Mesenchymal stem cell (in vitro differentiated cells and primary cell): ENCODE data around the gene LRRC75A.
A peak's percentile ranks its signal among the peaks of the same experiment; 100 is the strongest.

Source experiments
- DNase-seq: peaks from one replicate; pipeline ENCODE4 v3.0.0-alpha.2; 2013
- H2AFZ ChIP-seq: one replicate; pipeline ENCODE4 v1.6.1; 2013; ENCODE audit warnings: low read depth, mild to moderate bottlenecking, control low read depth, inconsistent platforms, low read length, moderate library complexity
- H2AK5ac ChIP-seq: 2 replicates; pipeline ENCODE4 v1.6.1; 2013; ENCODE audit warnings: low read length, moderate library complexity, mild to moderate bottlenecking, inconsistent platforms; ENCODE audit not compliant: severe bottlenecking
- H2BK120ac ChIP-seq: one replicate; pipeline ENCODE4 v1.6.1; 2013; ENCODE audit warnings: low read depth, mild to moderate bottlenecking, inconsistent platforms, low read length, moderate library complexity
- H2BK12ac ChIP-seq, 2 experiments: one replicate each; pipeline ENCODE4 v1.6.1; 2013; ENCODE audit warnings: inconsistent platforms in 2 of 2, low read length in 2 of 2, mild to moderate bottlenecking in 2 of 2, moderate library complexity in 2 of 2, control low read depth in 1 of 2
- H2BK15ac ChIP-seq: one replicate; pipeline ENCODE4 v1.6.1; 2013; ENCODE audit warnings: mild to moderate bottlenecking, low read depth, inconsistent platforms; ENCODE audit not compliant: poor library complexity, severe bottlenecking
- H2BK5ac ChIP-seq: 2 replicates; pipeline ENCODE4 v1.6.1; 2013; ENCODE audit warnings: low read depth, mild to moderate bottlenecking, low read length, control low read depth, inconsistent platforms; ENCODE audit not compliant: poor library complexity, severe bottlenecking
- H3K14ac ChIP-seq, 2 experiments: one replicate each; pipeline ENCODE4 v1.6.1; 2013; ENCODE audit warnings: inconsistent platforms in 2 of 2, low read length in 2 of 2, control low read depth in 1 of 2, mild to moderate bottlenecking in 1 of 2, moderate library complexity in 1 of 2
- H3K18ac ChIP-seq, 2 experiments: one replicate each; pipeline ENCODE4 v1.6.1; 2013; ENCODE audit warnings: inconsistent platforms in 2 of 2, low read length in 2 of 2, control low read depth in 1 of 2, low read depth in 1 of 2, mild to moderate bottlenecking in 1 of 2
- H3K23ac ChIP-seq, 2 experiments: one replicate each; pipeline ENCODE4 v1.6.1; 2013; ENCODE audit warnings: inconsistent platforms in 2 of 2, low read length in 2 of 2, mild to moderate bottlenecking in 2 of 2, moderate library complexity in 2 of 2, control low read depth in 1 of 2
- H3K27ac ChIP-seq: 2 replicates; pipeline ENCODE4 v1.5.1; 2013; ENCODE audit warnings: mild to moderate bottlenecking, moderate library complexity, low read length, control low read depth, inconsistent platforms; ENCODE audit not compliant: poor library complexity, severe bottlenecking
- H3K27me3 ChIP-seq, 2 experiments: 2 replicates each; pipeline versions ENCODE4 v1.6.1 to v1.7.0; 2013; ENCODE audit warnings: low read length in 2 of 2, mild to moderate bottlenecking in 2 of 2, moderate library complexity in 2 of 2, control low read depth in 1 of 2, inconsistent platforms in 1 of 2; ENCODE audit not compliant: control insufficient read depth in 1 of 2, insufficient read depth in 1 of 2
- H3K36me3 ChIP-seq, 2 experiments: 2 replicates each; pipeline versions ENCODE4 v1.6.1 to v1.7.0; 2013; ENCODE audit warnings: low read length in 2 of 2, control low read depth in 1 of 2, inconsistent platforms in 1 of 2, low read depth in 1 of 2, mild to moderate bottlenecking in 1 of 2; ENCODE audit not compliant: insufficient read depth in 2 of 2, control insufficient read depth in 1 of 2
- H3K4ac ChIP-seq, 2 experiments: one replicate each; pipeline ENCODE4 v1.6.1; 2013; ENCODE audit warnings: inconsistent platforms in 2 of 2, low read length in 2 of 2, mild to moderate bottlenecking in 2 of 2, moderate library complexity in 2 of 2, control low read depth in 1 of 2, low read depth in 1 of 2
- H3K4me1 ChIP-seq: 2 replicates; pipeline ENCODE4 v1.6.1; 2013; ENCODE audit warnings: low read depth, low read length, control low read depth; ENCODE audit not compliant: control insufficient read depth, insufficient read depth
- H3K4me2 ChIP-seq: 2 replicates; pipeline ENCODE4 v1.6.1; 2013; ENCODE audit warnings: low read length, mild to moderate bottlenecking, inconsistent platforms; ENCODE audit not compliant: poor library complexity, severe bottlenecking
- H3K4me3 ChIP-seq, 2 experiments: 2 replicates each; pipeline versions ENCODE4 v1.5.1 to v1.7.0; 2013; ENCODE audit warnings: low read length in 2 of 2, mild to moderate bottlenecking in 2 of 2, control low read depth in 1 of 2, low read depth in 1 of 2; ENCODE audit not compliant: insufficient read depth in 1 of 2
- H3K79me1 ChIP-seq: replicated peaks from 2 replicates; pipeline ENCODE4 v1.6.1; 2013; ENCODE audit warnings: mild to moderate bottlenecking, control low read depth, low read length, inconsistent platforms; ENCODE audit not compliant: poor library complexity, severe bottlenecking
- H3K9ac ChIP-seq: 2 replicates; pipeline ENCODE4 v1.7.0; 2013; ENCODE audit warnings: mild to moderate bottlenecking, low read length, moderate library complexity
- H3K9me3 ChIP-seq: 2 replicates; pipeline ENCODE4 v1.7.0; 2013; ENCODE audit warnings: mild to moderate bottlenecking, low read length; ENCODE audit not compliant: control insufficient read depth
- H4K8ac ChIP-seq: one replicate; pipeline ENCODE4 v1.6.1; 2013; ENCODE audit warnings: inconsistent platforms, mild to moderate bottlenecking, low read length, moderate library complexity
- H4K91ac ChIP-seq: one replicate; pipeline ENCODE4 v1.6.1; 2013; ENCODE audit warnings: mild to moderate bottlenecking, low read length, inconsistent platforms
- WGBS: methylation state at CpG from one replicate; pipeline ENCODE4 v1.1.7; 2013; ENCODE audit warnings: mixed read lengths; 5-methylcytosine and 5-hydroxymethylcytosine counted together

LRRC75A gene

GRCh38 chr17:16439811-16440351, 52.1 kb downstream of the LRRC75A start:
- Histone ChIP-seq H3K9me3 (no peaks in the 10 kb centered on the region), H3K9ac (peak overlapping the region; percentile 94), H3K4me1 (peaks cover 24% of the 10 kb centered on the region), H4K8ac (no peak overlapping the region), H3K79me1 (peaks cover 6% of the 10 kb centered on the region), H3K4me2 (peak overlapping the region; percentile 74), H2BK5ac (no peak overlapping the region), H3K27me3 (no peaks in the 10 kb centered on the region), H2BK120ac (no peak overlapping the region), H2BK12ac (no peak overlapping the region), H2AK5ac (no peak overlapping the region), H3K23ac (peak overlapping the region in 1 of 2 experiments; percentile 42), H3K14ac (no peak overlapping the region), H3K4me3 (peak overlapping the region; percentile 39 to 94), H3K4ac (no peak overlapping the region), H3K36me3 (peaks cover 32 to 57% of the 10 kb centered on the region in 2 experiments), H4K91ac (no peak overlapping the region), H2BK15ac (no peak overlapping the region), H3K18ac (peak overlapping the region in 1 of 2 experiments; percentile 77), H3K27ac (peak overlapping the region; percentile 22), H2AFZ (no peak overlapping the region)
- 14% methylated on average over 10 of the region's 10 CpGs for WGBS
- peak; percentile 42 for DNase-seq

- no peak overlapping the region for H4K91ac ChIP-seq
- peaks cover 24% of the 10 kb centered on the region for H3K4me1 ChIP-seq
- H2BK15ac ChIP-seq, result no peak overlapping the region
- H3K23ac ChIP-seq, result peak overlapping the region in 1 of 2 experiments; percentile 14
- H3K4me3 ChIP-seq, result peak overlapping the region; percentile 77 to 94
- H3K14ac ChIP-seq, result peak overlapping the region in 1 of 2 experiments; percentile 85
- peaks cover 29 to 55% of the 10 kb centered on the region in 2 experiments for H3K36me3 ChIP-seq
- H3K27ac ChIP-seq, result peak overlapping the region; percentile 22
- no peaks in the 10 kb centered on the region for H3K9me3 ChIP-seq
- H3K27me3 ChIP-seq, result no peaks in the 10 kb centered on the region
- H3K4ac ChIP-seq, result peak overlapping the region; percentile 81 to 88
- DNase-seq, result peak; percentile 38
- H2AK5ac ChIP-seq, result peak overlapping the region; percentile 58
- H4K8ac ChIP-seq, result peak overlapping the region; percentile 35
- H2BK5ac ChIP-seq, result peak overlapping the region; percentile 39
- H3K4me2 ChIP-seq, result peak overlapping the region; percentile 74
- 1% methylated on average over 25 of the region's 25 CpGs for whole genome bisulfite sequencing
- no peak overlapping the region for H2BK12ac ChIP-seq
- peak overlapping the region; percentile 43 for H2BK120ac ChIP-seq
- H2AFZ ChIP-seq, result no peak overlapping the region
- peaks cover 6% of the 10 kb centered on the region for H3K79me1 ChIP-seq
- peak overlapping the region; percentile 77 to 89 for H3K18ac ChIP-seq
- H3K9ac ChIP-seq, result peak overlapping the region; percentile 94
Observed at GRCh38 chr17:16439303-16439791, 52.6 kb downstream of the LRRC75A start.

- Histone ChIP-seq H2AK5ac (peak overlapping the region; percentile 58), H2BK15ac (no peak overlapping the region), H3K27me3 (no peaks in the 10 kb centered on the region), H3K36me3 (peaks cover 23 to 51% of the 10 kb centered on the region in 2 experiments), H3K23ac (peak overlapping the region in 1 of 2 experiments; percentile 20), H3K4me2 (peak overlapping the region; percentile 74), H3K4me3 (peak overlapping the region; percentile 77 to 94), H2BK120ac (peak overlapping the region; percentile 43), H3K4me1 (peaks cover 19% of the 10 kb centered on the region), H4K91ac (peak overlapping the region; percentile 97), H3K79me1 (peaks cover 6% of the 10 kb centered on the region), H3K14ac (peak overlapping the region in 1 of 2 experiments; percentile 50), H3K4ac (peak overlapping the region; percentile 81 to 88), H3K9me3 (no peaks in the 10 kb centered on the region), H2BK5ac (peak overlapping the region; percentile 45), H2AFZ (no peak overlapping the region), H3K9ac (peak overlapping the region; percentile 94), H2BK12ac (peak overlapping the region; percentile 80 to 84), H4K8ac (peak overlapping the region; percentile 98), H3K18ac (peak overlapping the region; percentile 95 to 96), H3K27ac (peak overlapping the region; percentile 69)
- DNase-seq, result peak; percentile 100
- WGBS, result under 1% methylated on average over 46 of the region's 46 CpGs
Observed at GRCh38 chr17:16438557-16439302, 53.3 kb downstream of the LRRC75A start.

GRCh38 chr17:16438173-16438556, 53.8 kb downstream of the LRRC75A start:
- Histone ChIP-seq H3K18ac (peak overlapping the region; percentile 95 to 96), H2AK5ac (peak overlapping the region; percentile 88), H3K4me2 (peak overlapping the region; percentile 49), H2BK15ac (no peak overlapping the region), H4K91ac (peak overlapping the region; percentile 97), H4K8ac (peak overlapping the region; percentile 98), H2BK120ac (peak overlapping the region; percentile 55), H3K4ac (peak overlapping the region; percentile 81 to 85), H3K27ac (peak overlapping the region; percentile 69), H3K9ac (peak overlapping the region; percentile 84), H3K4me1 (peaks cover 17% of the 10 kb centered on the region), H3K14ac (peak overlapping the region in 1 of 2 experiments; percentile 89), H3K79me1 (peaks cover 2% of the 10 kb centered on the region), H3K23ac (peak overlapping the region in 1 of 2 experiments; percentile 20), H3K36me3 (peaks cover 21 to 51% of the 10 kb centered on the region in 2 experiments), H3K9me3 (no peaks in the 10 kb centered on the region), H3K27me3 (no peaks in the 10 kb centered on the region), H2AFZ (no peak overlapping the region), H2BK12ac (peak overlapping the region; percentile 80 to 84), H2BK5ac (peak overlapping the region; percentile 45), H3K4me3 (peak overlapping the region in 1 of 2 experiments; percentile 74)
- DNase-seq, result no peak
- WGBS, result 36% methylated on average over 8 of the region's 8 CpGs
